Activated CD4-positive, alpha-beta T cell treated with anti-CD3 and anti-CD28 coated beads, Interleukin-2, amount 10 ng/mL, durations not matched to agents 7 days and 5 days (primary cell): Measurements from ENCODE around the gene DYNLL1. TPM values are rescaled to one million over a fixed set of nuclear protein-coding genes. Genes with fewer than 3 reads are reported as not detected.
"Not testable (repeated sequence)": the region's sequence is repeated elsewhere in the genome, so short reads cannot be mapped to it uniquely, and the experiment has no call there.

Experiments used
- CTCF ChIA-PET: fragments of 350-600 bp; sonication (Branson Sonifier 250); formaldehyde crosslinking; loops from one replicate; lab custom pipeline; 2021; ENCODE audit warnings: antibody characterized with exemption; lab: Charles Lee
- POLR2A ChIA-PET: fragments of 350-600 bp; sonication (Branson Sonifier 250); formaldehyde crosslinking; loops from one replicate; lab custom pipeline; 2021; ENCODE audit warnings: antibody characterized with exemption; lab: Charles Lee
- DNase-seq: peaks from one replicate; pipeline ENCODE4 v3.0.0-alpha.2; 2020
- H3K27ac Mint-ChIP-seq: one replicate; pipeline ENCODE4 v1.8.0; 2021; ENCODE audit warnings: mild to moderate bottlenecking, moderate library complexity, mixed read lengths
- H3K27me3 Mint-ChIP-seq: one replicate; pipeline ENCODE4 v1.8.0; 2021; ENCODE audit warnings: mixed read lengths
- H3K36me3 Mint-ChIP-seq: one replicate; pipeline ENCODE4 v1.8.0; 2021; ENCODE audit warnings: low read depth, mixed read lengths
- H3K4me1 Mint-ChIP-seq: one replicate; pipeline ENCODE4 v1.8.0; 2021; ENCODE audit warnings: mixed read lengths
- H3K4me3 Mint-ChIP-seq: one replicate; pipeline ENCODE4 v1.8.0; 2021; ENCODE audit warnings: mild to moderate bottlenecking, moderate library complexity, mixed read lengths
- H3K9me3 Mint-ChIP-seq: one replicate; pipeline ENCODE4 v1.8.0; 2021; ENCODE audit warnings: mixed read lengths
- total RNA-seq, 2 experiments: library from RNA; stranded (reverse); gene quantifications; one replicate each; pipeline ENCODE4 v1.2.3, GENCODE V29; 2021

Gene DYNLL1
- 100 to 1,000 TPM; 257 to 297 TPM for total RNA-seq

DNA sequence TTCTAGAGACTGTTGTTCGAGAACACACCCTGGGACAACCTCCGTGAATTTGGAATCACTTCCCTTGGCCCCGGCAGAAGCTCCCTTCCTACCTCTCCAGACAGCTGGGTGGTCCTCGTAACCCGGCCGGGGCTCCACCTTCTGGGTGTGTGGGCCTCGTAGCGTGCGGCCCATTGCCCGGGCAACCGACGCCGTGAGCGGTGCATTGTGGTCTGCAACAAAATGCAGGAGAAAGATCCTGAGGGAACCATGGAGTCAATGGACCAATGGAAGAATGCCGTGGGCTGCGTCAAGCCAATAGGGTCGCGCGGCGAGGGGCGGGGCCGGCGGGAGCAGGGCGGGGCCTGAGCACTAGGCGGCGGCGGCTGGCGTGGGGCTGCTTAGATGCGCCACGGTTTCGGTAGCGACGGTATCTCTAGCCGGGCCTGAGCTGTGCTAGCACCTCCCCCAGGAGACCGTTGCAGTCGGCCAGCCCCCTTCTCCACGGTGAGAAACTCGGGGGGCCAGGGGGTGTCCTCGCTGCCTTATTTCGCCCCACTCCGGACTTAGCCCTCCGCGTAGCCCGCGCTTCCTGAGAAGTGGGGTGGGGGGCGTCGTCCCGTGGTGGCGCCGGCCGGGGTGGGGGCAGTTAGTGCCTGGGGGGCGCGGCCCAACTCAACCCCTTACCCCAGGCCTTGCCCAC, at the start of gene DYNLL1:
Gene DYNLL1, plus strand, starts transcription at position 383 of the 682 bp plus-strand sequence. CDS start 309 bp downstream, outside the sequence.
- POLR2A ChIA-PET, result no interaction called here
- Mint-ChIP-seq H3K4me1 (peaks cover 42% of the 10 kb centered on the region), H3K4me3 (peak within 1 kb of the TSS; percentile 85), H3K9me3 (no peaks in the 10 kb centered on the region), H3K36me3 (peaks cover 32% of the 10 kb centered on the region), H3K27me3 (no peaks in the 10 kb centered on the region), H3K27ac (peak within 1 kb of the TSS; percentile 86)
- peak; percentile 97 for DNase-seq
- CTCF ChIA-PET, result interaction anchor here (0.9 to 2.1 kb wide), 6 partner anchors 9 to 59 kb away, joined by 3 to 7 read pairs (median 4); partner anchors contain the start of gene SRSF9

- POLR2A ChIA-PET, H3K27me3 Mint-ChIP-seq, DNase-seq, H3K9me3 Mint-ChIP-seq: not testable (repeated sequence)
- CTCF ChIA-PET, result interaction anchor here (0.6 to 2.6 kb wide), 4 partner anchors 12 to 37 kb away, joined by 3 to 8 read pairs (median 4); partner anchors contain the start of gene SRSF9
- Mint-ChIP-seq H3K4me3 (peak overlapping the region; percentile 99), H3K36me3 (peaks cover 32% of the 10 kb centered on the region), H3K4me1 (peaks cover 42% of the 10 kb centered on the region), H3K27ac (peak overlapping the region; percentile 99)
These were observed 49.1 kb upstream of the DYNLL1 start for GRCh38 chr12:120446844-120447178.

DNA sequence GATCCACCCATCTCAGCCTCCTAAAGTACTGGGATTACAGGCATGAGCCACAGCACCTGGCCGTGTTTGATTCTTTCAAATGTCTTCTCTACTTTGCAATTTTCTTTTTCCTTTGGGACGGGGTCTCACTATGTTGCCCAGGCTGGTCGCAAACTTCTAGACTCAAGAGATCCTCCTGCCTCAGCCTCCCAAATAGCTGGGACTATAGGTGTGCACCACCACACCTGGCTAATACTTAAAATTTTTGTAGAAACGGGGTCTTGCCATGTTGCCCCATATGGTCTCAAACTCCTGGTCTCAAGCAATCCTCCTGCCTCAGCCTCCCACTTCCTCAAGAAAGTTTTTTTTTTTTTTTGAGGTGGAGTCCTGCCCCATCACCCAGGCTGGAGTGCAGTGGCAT, 47.9 kb upstream of the DYNLL1 start:
- DNase-seq, result no peak
- H3K4me3 Mint-ChIP-seq, result peak overlapping the region; percentile 99
- peaks cover 42% of the 10 kb centered on the region for H3K4me1 Mint-ChIP-seq
- peak overlapping the region; percentile 19 for H3K27ac Mint-ChIP-seq
- H3K36me3 Mint-ChIP-seq, result peaks cover 28% of the 10 kb centered on the region
- POLR2A ChIA-PET, result no interaction called here
- H3K27me3 Mint-ChIP-seq, result no peaks in the 10 kb centered on the region
- CTCF ChIA-PET, result interaction anchor here (0.7 to 2.6 kb wide), 5 partner anchors 9 to 21 kb away, joined by 3 to 8 read pairs (median 4); partner anchors contain the start of gene SRSF9
- H3K9me3 Mint-ChIP-seq, result no peaks in the 10 kb centered on the region

DNA sequence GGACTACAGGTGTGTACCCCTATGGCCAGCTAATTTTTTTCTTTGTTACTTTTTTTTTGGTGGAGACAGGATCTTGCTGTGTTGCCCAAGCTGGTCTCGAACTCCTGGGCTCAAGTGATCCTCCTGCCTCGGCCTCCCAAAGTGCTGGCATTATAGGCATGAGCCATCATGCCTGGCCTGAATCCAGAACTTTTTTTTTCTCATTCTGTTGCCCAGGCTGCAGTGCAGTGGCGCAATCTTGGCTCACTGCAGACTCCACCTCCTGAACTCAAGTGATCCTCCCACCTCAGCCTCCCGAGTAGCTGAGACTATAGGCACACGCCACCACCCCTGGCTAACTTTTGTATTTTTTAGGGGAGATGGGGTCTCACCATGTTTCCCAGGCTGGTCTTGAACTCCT, 43.4 kb upstream of the DYNLL1 start:
- DNase-seq, H3K27ac Mint-ChIP-seq, H3K27me3 Mint-ChIP-seq, H3K4me3 Mint-ChIP-seq, H3K9me3 Mint-ChIP-seq, POLR2A ChIA-PET: not testable (repeated sequence)
- H3K36me3 Mint-ChIP-seq, result peaks cover 36% of the 10 kb centered on the region
- CTCF ChIA-PET, result interaction anchor here (0.7 to 3.1 kb wide), 5 partner anchors 11 to 27 kb away, joined by 3 to 13 read pairs (median 4); no protein-coding TSS in a partner anchor
- peaks cover 15% of the 10 kb centered on the region for H3K4me1 Mint-ChIP-seq

- ChIA-PET POLR2A (no interaction called here), CTCF (interaction anchor here (1.1 to 3.1 kb wide), 2 partner anchors 13 kb away, joined by 3 to 13 read pairs; no protein-coding TSS in a partner anchor)
- Mint-ChIP-seq H3K27ac (peak overlapping the region; percentile 41), H3K4me1 (peaks cover 8% of the 10 kb centered on the region), H3K9me3 (no peaks in the 10 kb centered on the region), H3K36me3 (peaks cover 34% of the 10 kb centered on the region), H3K4me3 (no peak overlapping the region), H3K27me3 (no peaks in the 10 kb centered on the region)
- no peak for DNase-seq
These were observed 42.7 kb upstream of the DYNLL1 start for GRCh38 chr12:120453060-120453750.

- Mint-ChIP-seq H3K9me3 (no peaks in the 10 kb centered on the region), H3K4me1 (peaks cover 7% of the 10 kb centered on the region), H3K36me3 (peaks cover 37% of the 10 kb centered on the region), H3K27me3 (no peaks in the 10 kb centered on the region), H3K27ac (no peak overlapping the region), H3K4me3 (no peak overlapping the region)
- ChIA-PET POLR2A (no interaction called here), CTCF (interaction anchor here (1.1 to 3.1 kb wide), 2 partner anchors 12 to 14 kb away, joined by 3 to 13 read pairs; no protein-coding TSS in a partner anchor)
- peak; percentile 40 for DNase-seq
These were observed 41.9 kb upstream of the DYNLL1 start for GRCh38 chr12:120453977-120454376.

GRCh38 chr12:120455302-120455701, 40.6 kb upstream of the DYNLL1 start:
- no peaks in the 10 kb centered on the region for H3K9me3 Mint-ChIP-seq
- H3K27ac Mint-ChIP-seq, result no peak overlapping the region
- no peak overlapping the region for H3K4me3 Mint-ChIP-seq
- ChIA-PET CTCF (interaction anchor here (1.7 to 3.1 kb wide), 2 partner anchors 11 to 13 kb away, joined by 6 to 13 read pairs; no protein-coding TSS in a partner anchor), POLR2A (no interaction called here)
- H3K4me1 Mint-ChIP-seq, result peaks cover 2% of the 10 kb centered on the region
- peaks cover 40% of the 10 kb centered on the region for H3K36me3 Mint-ChIP-seq
- H3K27me3 Mint-ChIP-seq, result no peaks in the 10 kb centered on the region
- DNase-seq, result no peak

DNA sequence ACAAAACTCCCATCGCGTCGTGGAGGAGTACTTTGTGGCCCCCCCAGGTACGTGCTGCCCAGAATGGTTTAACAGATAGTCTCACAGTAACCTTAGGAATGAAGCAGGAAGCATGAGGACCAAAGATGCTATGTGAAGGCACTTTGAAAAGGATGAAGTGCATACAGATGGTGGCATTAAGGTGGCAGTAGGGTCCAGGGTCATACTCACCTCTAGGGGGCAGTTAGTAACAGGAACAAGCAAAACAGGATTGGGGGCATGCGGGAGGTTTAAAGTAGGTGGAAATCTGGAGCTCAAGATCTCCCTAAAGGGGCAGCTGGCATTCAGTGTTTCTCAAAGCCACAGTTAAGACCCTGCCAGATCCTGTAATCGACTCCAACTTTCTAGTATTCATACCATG, 38.8 kb upstream of the DYNLL1 start:
- H3K36me3 Mint-ChIP-seq, result peaks cover 47% of the 10 kb centered on the region
- ChIA-PET CTCF (interaction anchor here (0.9 to 2.2 kb wide), 6 partner anchors 9 to 296 kb away, joined by 3 to 7 read pairs (median 4); no protein-coding TSS in a partner anchor), POLR2A (interaction anchor here (1.2 kb wide), 1 partner anchor 11 kb away, joined by 3 read pairs; no protein-coding TSS in a partner anchor)
- H3K27ac Mint-ChIP-seq, result no peak overlapping the region
- no peak for DNase-seq
- H3K9me3 Mint-ChIP-seq, result no peaks in the 10 kb centered on the region
- no peak overlapping the region for H3K4me3 Mint-ChIP-seq
- no peaks in the 10 kb centered on the region for H3K27me3 Mint-ChIP-seq
- H3K4me1 Mint-ChIP-seq, result peaks cover 2% of the 10 kb centered on the region

DNA sequence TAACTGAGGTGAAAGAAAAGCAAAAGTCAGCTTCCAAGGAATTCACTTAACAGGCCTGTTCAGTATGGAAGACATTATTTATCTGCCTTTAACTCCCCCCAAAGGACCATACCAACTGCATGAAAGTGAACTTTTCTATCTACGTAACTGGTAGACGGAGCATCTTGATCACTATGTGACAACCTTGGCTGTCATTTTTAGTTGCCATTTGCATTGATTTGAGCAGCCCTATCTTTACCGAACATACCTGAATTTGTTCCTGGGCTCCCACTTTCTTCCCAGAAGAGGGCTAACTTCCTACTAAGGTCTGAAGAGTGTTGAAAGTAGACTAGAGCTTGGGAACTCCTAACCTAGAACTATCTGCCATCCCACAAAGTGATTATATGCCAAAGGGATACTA, 35.8 kb upstream of the DYNLL1 start:
- DNase-seq, result no peak
- H3K4me1 Mint-ChIP-seq, result peaks cover 5% of the 10 kb centered on the region
- H3K9me3 Mint-ChIP-seq, result no peaks in the 10 kb centered on the region
- no peaks in the 10 kb centered on the region for H3K27me3 Mint-ChIP-seq
- peaks cover 67% of the 10 kb centered on the region for H3K36me3 Mint-ChIP-seq
- ChIA-PET CTCF (interaction anchor here (0.7 to 2.3 kb wide), 5 partner anchors 9 to 134 kb away, joined by 3 to 6 read pairs (median 4); no protein-coding TSS in a partner anchor), POLR2A (no interaction called here)
- H3K27ac Mint-ChIP-seq, result peak overlapping the region; percentile 25
- H3K4me3 Mint-ChIP-seq, result no peak overlapping the region

DNA sequence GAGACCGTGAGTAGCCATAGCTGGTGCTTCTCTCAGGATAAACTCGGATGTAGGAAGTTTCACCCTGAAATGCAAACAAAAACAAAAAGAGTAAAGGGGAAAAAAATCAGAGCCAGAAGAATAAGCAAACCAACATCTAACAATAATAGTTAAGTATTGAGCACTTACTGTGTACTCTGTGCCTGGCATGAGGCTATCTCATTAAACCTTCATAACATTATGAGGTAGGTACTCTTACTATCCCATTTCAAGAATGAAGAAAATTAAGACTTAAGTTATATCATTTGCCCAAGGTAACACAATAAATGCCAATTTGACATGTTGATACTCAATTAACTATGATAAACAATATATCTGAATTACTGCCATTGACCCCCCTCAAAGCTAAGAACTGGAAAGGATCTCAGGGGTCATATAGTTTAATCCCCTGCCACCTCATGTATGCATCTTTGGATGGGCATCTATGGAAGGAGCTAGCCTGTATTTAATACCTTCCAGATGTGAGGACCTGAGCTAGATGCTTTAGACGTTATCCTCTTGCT, 33.7 kb upstream of the DYNLL1 start:
- no peak overlapping the region for H3K27ac Mint-ChIP-seq
- H3K27me3 Mint-ChIP-seq, result no peaks in the 10 kb centered on the region
- H3K4me1 Mint-ChIP-seq, result peaks cover 21% of the 10 kb centered on the region
- no peaks in the 10 kb centered on the region for H3K9me3 Mint-ChIP-seq
- H3K4me3 Mint-ChIP-seq, result no peak overlapping the region
- peaks cover 68% of the 10 kb centered on the region for H3K36me3 Mint-ChIP-seq
- no peak for DNase-seq
- POLR2A ChIA-PET, result no interaction called here
- CTCF ChIA-PET, result interaction anchor here (0.6 to 1.8 kb wide), 2 partner anchors 12 to 365 kb away, joined by 3 to 6 read pairs; no protein-coding TSS in a partner anchor

DNA sequence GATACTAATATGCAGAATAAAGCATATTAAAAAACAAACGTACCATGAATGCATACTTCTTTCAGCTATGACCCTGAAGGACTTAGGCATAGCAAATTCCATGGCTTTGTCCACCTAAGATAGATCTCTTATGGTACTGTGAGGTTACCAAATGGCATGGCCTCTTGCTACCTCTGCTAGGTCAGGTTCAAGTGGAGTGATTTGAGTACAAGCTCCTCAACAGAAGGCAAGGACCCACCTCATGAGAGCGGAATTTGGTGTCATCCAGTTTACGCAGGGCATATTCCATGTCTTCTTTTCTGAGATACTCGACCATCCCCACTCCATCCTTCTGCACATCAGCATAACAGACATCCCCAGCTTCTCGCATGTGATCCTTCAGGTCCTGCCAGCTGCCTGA, 32.2 kb upstream of the DYNLL1 start:
- no peaks in the 10 kb centered on the region for H3K9me3 Mint-ChIP-seq
- no peak for DNase-seq
- no peak overlapping the region for H3K4me3 Mint-ChIP-seq
- H3K27ac Mint-ChIP-seq, result no peak overlapping the region
- peaks cover 71% of the 10 kb centered on the region for H3K36me3 Mint-ChIP-seq
- H3K27me3 Mint-ChIP-seq, result no peaks in the 10 kb centered on the region
- H3K4me1 Mint-ChIP-seq, result peaks cover 28% of the 10 kb centered on the region
- ChIA-PET POLR2A (no interaction called here), CTCF (interaction anchor here (0.6 to 1.8 kb wide), 6 partner anchors 12 to 33 kb away, joined by 3 to 6 read pairs (median 3); no protein-coding TSS in a partner anchor)

DNA sequence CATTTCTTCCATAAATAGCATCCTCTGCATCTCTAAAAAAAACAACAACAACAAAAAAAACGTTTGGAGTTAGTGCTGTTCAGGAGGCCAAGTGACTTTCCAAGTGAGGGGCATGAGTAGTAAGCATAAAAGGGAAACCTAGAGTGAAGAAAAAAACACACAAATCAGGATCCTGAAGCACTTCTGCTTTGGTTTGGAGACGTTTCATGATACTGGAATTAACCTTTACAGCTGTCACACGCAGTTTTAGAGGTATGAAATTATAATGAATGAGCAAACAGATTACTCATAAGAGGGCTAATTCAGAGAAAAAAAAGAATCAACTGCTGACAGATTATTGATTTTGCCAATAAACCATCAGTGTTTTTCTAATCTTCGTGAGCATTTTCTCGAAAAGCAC, 30.2 kb upstream of the DYNLL1 start:
- no peak for DNase-seq
- Mint-ChIP-seq H3K4me3 (no peak overlapping the region), H3K4me1 (peaks cover 35% of the 10 kb centered on the region), H3K27ac (no peak overlapping the region), H3K9me3 (no peaks in the 10 kb centered on the region), H3K27me3 (no peaks in the 10 kb centered on the region), H3K36me3 (peaks cover 56% of the 10 kb centered on the region)
- POLR2A ChIA-PET, result no interaction called here
- CTCF ChIA-PET, result interaction anchor here (1.2 to 1.8 kb wide), 3 partner anchors 10 to 141 kb away, joined by 5 to 13 read pairs (median 7); no protein-coding TSS in a partner anchor
